Caco-2 (cell line): Measurements from ENCODE around the gene GAREM2. TPM values are rescaled to one million over a fixed set of nuclear protein-coding genes. Genes with fewer than 3 reads are reported as not detected.
A peak's percentile ranks its signal among the peaks of the same experiment; 100 is the strongest.

Experiments
- BruUV-seq: library from RNA; stranded (reverse); fragments of 400-500 nt; replicated peaks from 2 replicates; lab custom pipeline; 2021; lab: Mats Ljungman, UMichigan
- CTCF ChIA-PET: fragments of 300-600 bp; sonication (Branson Sonifier 250); formaldehyde crosslinking; loops from one replicate; lab custom pipeline; 2022; ENCODE audit warnings: antibody characterized with exemption; lab: Charles Lee
- POLR2A ChIA-PET: fragments of 300-600 bp; sonication (Branson Sonifier 250); formaldehyde crosslinking; loops from one replicate; lab custom pipeline; 2022; ENCODE audit warnings: antibody characterized with exemption; lab: Charles Lee
- DNase-seq, 2 experiments: peaks; one replicate each; pipeline versions ENCODE4 v3.0.0 to v3.0.0-alpha.2; 2020 to 2022
- H3K27me3 ChIP-seq: replicated peaks from 2 replicates; pipeline ENCODE4 v1.6.0; 2011; ENCODE audit warnings: low read length; ENCODE audit not compliant: control insufficient read depth, insufficient read depth
- H3K36me3 ChIP-seq: 2 replicates; pipeline ENCODE4 v1.5.1; 2011; ENCODE audit warnings: low read length; ENCODE audit not compliant: control insufficient read depth, insufficient read depth
- H3K4me1 ChIP-seq: fragments of 250-450 bp; sonication (Bioruptor Pico); 2 replicates; pipeline ENCODE4 v1.5.1; 2020; ENCODE audit warnings: mild to moderate bottlenecking
- H3K4me3 ChIP-seq: 2 replicates; pipeline ENCODE4 v1.5.1; 2011; ENCODE audit warnings: low read depth, mild to moderate bottlenecking, control low read depth, low read length
- H3K9me3 ChIP-seq: fragments of 250-450 bp; sonication (Bioruptor Pico); 2 replicates; pipeline ENCODE4 v1.5.1; 2020; ENCODE audit warnings: mild to moderate bottlenecking, moderate library complexity
- H3K27ac Mint-ChIP-seq: one replicate; pipeline ENCODE4 v1.8.0; 2022; ENCODE audit warnings: mixed read lengths; ENCODE audit not compliant: unreplicated experiment
- H3K27me3 Mint-ChIP-seq: one replicate; pipeline ENCODE4 v1.8.0; 2022; ENCODE audit warnings: mixed read lengths; ENCODE audit not compliant: insufficient read depth, unreplicated experiment
- H3K36me3 Mint-ChIP-seq: one replicate; pipeline ENCODE4 v1.8.0; 2022; ENCODE audit warnings: mild to moderate bottlenecking, mixed read lengths; ENCODE audit not compliant: insufficient read depth, unreplicated experiment
- H3K4me1 Mint-ChIP-seq: one replicate; pipeline ENCODE4 v1.8.0; 2022; ENCODE audit warnings: low read depth, mixed read lengths; ENCODE audit not compliant: unreplicated experiment
- H3K4me3 Mint-ChIP-seq: one replicate; pipeline ENCODE4 v1.8.0; 2022; ENCODE audit warnings: mild to moderate bottlenecking, moderate library complexity, mixed read lengths; ENCODE audit not compliant: unreplicated experiment
- H3K9me3 Mint-ChIP-seq: one replicate; pipeline ENCODE4 v1.8.0; 2022; ENCODE audit warnings: mixed read lengths; ENCODE audit not compliant: unreplicated experiment
- CTCF ChIP-seq, 2 experiments: fragments of 200-600 bp in 1 of 2; IDR thresholded peaks; 1 replicate in 1 of 2; 2 replicates in 1 of 2; pipeline versions ENCODE4 v1.5.1 to v1.8.0; 2011 to 2022; ENCODE audit warnings: antibody characterized with exemption in 1 of 2, control low read depth in 1 of 2, inconsistent platforms in 1 of 2, low read depth in 1 of 2, low read length in 1 of 2, mild to moderate bottlenecking in 1 of 2, moderate library complexity in 1 of 2; ENCODE audit not compliant: insufficient read depth in 1 of 2, severe bottlenecking in 1 of 2, unreplicated experiment in 1 of 2
- intact Hi-C: fragments of 100-400 bp; cut with micrococcal nuclease; formaldehyde crosslinking; loops from one replicate; pipeline ENCODE4 v1.10.0; 2022; ENCODE audit not compliant: unreplicated experiment
- total RNA-seq: library from RNA; stranded (reverse); gene quantifications from 2 replicates; pipeline ENCODE4 v1.2.3, GENCODE V29; 2022

GAREM2 gene
- total RNA-seq, 1 experiment from 2014 or later: 23.6 TPM

- Mint-ChIP-seq H3K27ac (no peak overlapping the region), H3K4me3 (peak overlapping the region; percentile 69), H3K4me1 (peaks cover 5% of the 10 kb centered on the region), H3K27me3 (no peaks in the 10 kb centered on the region), H3K9me3 (no peaks in the 10 kb centered on the region), H3K36me3 (no peaks in the 10 kb centered on the region)
- ChIA-PET CTCF (no interaction called here), POLR2A (no interaction called here)
- Histone ChIP-seq H3K4me3 (no peak overlapping the region), H3K4me1 (peaks cover 6% of the 10 kb centered on the region), H3K9me3 (no peaks in the 10 kb centered on the region), H3K27me3 (no peaks in the 10 kb centered on the region), H3K36me3 (peaks cover 2% of the 10 kb centered on the region; the same call in 1 of the 2 replicates)
- intact Hi-C loops: no loop called here
- DNase-seq: no peak
- no TSS peak for BruUV-seq
- TF ChIP-seq CTCF (IDR thresholded peaks at IDR 0.05; ENCODE audit: insufficient read depth in 1 of 2, low read depth in 1 of 2, low read length in 1 of 2, severe bottlenecking in 1 of 2, unreplicated experiment in 1 of 2): no peak
These were observed 6.6 kb downstream of the GAREM2 start for GRCh38 chr2:26179446-26179913.

GRCh38 chr2:26182441-26182840 is 9.6 kb downstream of the GAREM2 start:
- Histone ChIP-seq H3K4me3 (no peak overlapping the region), H3K36me3 (peaks cover under 1% of the 10 kb centered on the region), H3K4me1 (peaks cover 8% of the 10 kb centered on the region), H3K27me3 (no peaks in the 10 kb centered on the region), H3K9me3 (no peaks in the 10 kb centered on the region)
- Mint-ChIP-seq H3K4me3 (no peak overlapping the region), H3K9me3 (no peaks in the 10 kb centered on the region), H3K27ac (no peak overlapping the region), H3K4me1 (no peaks in the 10 kb centered on the region), H3K36me3 (peaks cover 6% of the 10 kb centered on the region), H3K27me3 (no peaks in the 10 kb centered on the region)
- ChIA-PET CTCF (no interaction called here), POLR2A (no interaction called here)
- intact Hi-C loops: no loop called here
- TF ChIP-seq CTCF (IDR thresholded peaks at IDR 0.05; ENCODE audit: insufficient read depth in 1 of 2, low read depth in 1 of 2, low read length in 1 of 2, severe bottlenecking in 1 of 2, unreplicated experiment in 1 of 2): no peak
- DNase-seq: no peak
- no TSS peak for BruUV-seq

- Mint-ChIP-seq H3K27ac (no peak overlapping the region), H3K36me3 (peaks cover 6% of the 10 kb centered on the region), H3K9me3 (no peaks in the 10 kb centered on the region), H3K4me3 (peak overlapping the region; percentile 80), H3K4me1 (no peaks in the 10 kb centered on the region), H3K27me3 (no peaks in the 10 kb centered on the region)
- no peaks in the 10 kb centered on the region for H3K27me3 ChIP-seq
- no TSS peak for BruUV-seq
- intact Hi-C loops: no loop called here
- H3K9me3 ChIP-seq: no peaks in the 10 kb centered on the region
- ChIA-PET POLR2A (no interaction called here), CTCF (no interaction called here)
- DNase-seq: no peak
- peaks cover 8% of the 10 kb centered on the region for H3K4me1 ChIP-seq
- no peaks in the 10 kb centered on the region; the same call in 1 of the 2 replicates for H3K36me3 ChIP-seq
- H3K4me3 ChIP-seq: no peak overlapping the region
- TF ChIP-seq CTCF (IDR thresholded peaks at IDR 0.05; ENCODE audit: insufficient read depth in 1 of 2, low read depth in 1 of 2, low read length in 1 of 2, severe bottlenecking in 1 of 2, unreplicated experiment in 1 of 2): no peak
These were observed 10.2 kb downstream of the GAREM2 start for GRCh38 chr2:26182887-26183630.
